ENCODE data around the gene CYP4F2. TPM values are rescaled to one million over a fixed set of nuclear protein-coding genes. Genes with fewer than 3 reads are reported as not detected.

The CYP4F2 gene
- total RNA-seq (2022; extraction: Qiagen RNA extraction): 0.05 to 0.24 TPM (median 0.11 TPM) in 5 replicates

GRCh38 chr19:15897738-15898276 lies at the start of gene CYP4F2:
TSS of gene CYP4F2 (minus strand) at chr19:15898074. CDS start at chr19:15897611, 463 bp downstream.

GRCh38 chr19:15934332-15935078 lies 36.6 kb upstream of the CYP4F2 start, which contains the start of gene CYP4F11:
TSS of gene CYP4F11 (minus strand) at chr19:15934529. CDS start at chr19:15934408, 121 bp downstream.

Other genes with a start within 250 kb of the CYP4F2 start
- 2.0 to 2.8 TPM (median 2.5 TPM) in 5 replicates for gene CYP4F12, start 225.0 kb downstream of the CYP4F2 start, total RNA-seq (2022; extraction: Qiagen RNA extraction)
- gene OR10H2, start 170.1 kb downstream of the CYP4F2 start, total RNA-seq (2022; extraction: Qiagen RNA extraction): not detected in 5 replicates
- gene OR10H3, start 160.1 kb downstream of the CYP4F2 start, total RNA-seq (2022; extraction: Qiagen RNA extraction): not detected in 5 replicates
- not detected in 5 replicates for gene OR10H5, start 110.4 kb downstream of the CYP4F2 start, total RNA-seq (2022; extraction: Qiagen RNA extraction)
- gene OR10H1, start 82.4 kb downstream of the CYP4F2 start, total RNA-seq (2022; extraction: Qiagen RNA extraction): not detected in 5 replicates
- 4.6 to 6.7 TPM (median 5.5 TPM) in 5 replicates for gene CYP4F11, start 36.5 kb upstream of the CYP4F2 start, total RNA-seq (2022; extraction: Qiagen RNA extraction)
- gene OR10H4, start 50.9 kb upstream of the CYP4F2 start, total RNA-seq (2022; extraction: Qiagen RNA extraction): not detected in 5 replicates
- gene TPM4, start 178.4 kb upstream of the CYP4F2 start, total RNA-seq (2022; extraction: Qiagen RNA extraction): 380 to 506 TPM (median 445 TPM) in 5 replicates
- 47.7 to 103 TPM (median 50.2 TPM) in 5 replicates for gene RAB8A, start 213.8 kb upstream of the CYP4F2 start, total RNA-seq (2022; extraction: Qiagen RNA extraction)
- 0.06 to 0.09 TPM (median 0.08 TPM) in 4 of 5 replicates, not detected in the other for gene HSH2D, start 245.6 kb upstream of the CYP4F2 start, total RNA-seq (2022; extraction: Qiagen RNA extraction)